BE2C (cell line): ENCODE data around the gene WDFY2.

Experiments
- DNase-seq: peaks from one replicate; pipeline ENCODE4 v3.0.0-alpha.2; 2020
- H3K27me3 ChIP-seq: fragments of 250-450 bp; sonication (Bioruptor Pico); 2 replicates; pipeline ENCODE4 v1.5.1; 2020; ENCODE audit warnings: mild to moderate bottlenecking
- H3K36me3 ChIP-seq: fragments of 250-450 bp; sonication (Bioruptor Pico); 2 replicates; pipeline ENCODE4 v1.5.1; 2020; ENCODE audit warnings: mild to moderate bottlenecking
- H3K4me1 ChIP-seq: fragments of 250-450 bp; sonication (Bioruptor Pico); 2 replicates; pipeline ENCODE4 v1.5.1; 2020
- H3K4me3 ChIP-seq: 2 replicates; pipeline ENCODE4 v1.5.1; 2011; ENCODE audit warnings: low read depth, low read length
- H3K9me3 ChIP-seq: fragments of 250-450 bp; sonication (Bioruptor Pico); 2 replicates; pipeline ENCODE4 v1.5.1; 2020
- TF ChIP-seq, protein P1 (sequence below): IDR thresholded peaks from 2 replicates; pipeline ENCODE4 v1.5.1; 2012; ENCODE audit warnings: mild to moderate bottlenecking, low read depth, low read length

Gene WDFY2

DNA sequence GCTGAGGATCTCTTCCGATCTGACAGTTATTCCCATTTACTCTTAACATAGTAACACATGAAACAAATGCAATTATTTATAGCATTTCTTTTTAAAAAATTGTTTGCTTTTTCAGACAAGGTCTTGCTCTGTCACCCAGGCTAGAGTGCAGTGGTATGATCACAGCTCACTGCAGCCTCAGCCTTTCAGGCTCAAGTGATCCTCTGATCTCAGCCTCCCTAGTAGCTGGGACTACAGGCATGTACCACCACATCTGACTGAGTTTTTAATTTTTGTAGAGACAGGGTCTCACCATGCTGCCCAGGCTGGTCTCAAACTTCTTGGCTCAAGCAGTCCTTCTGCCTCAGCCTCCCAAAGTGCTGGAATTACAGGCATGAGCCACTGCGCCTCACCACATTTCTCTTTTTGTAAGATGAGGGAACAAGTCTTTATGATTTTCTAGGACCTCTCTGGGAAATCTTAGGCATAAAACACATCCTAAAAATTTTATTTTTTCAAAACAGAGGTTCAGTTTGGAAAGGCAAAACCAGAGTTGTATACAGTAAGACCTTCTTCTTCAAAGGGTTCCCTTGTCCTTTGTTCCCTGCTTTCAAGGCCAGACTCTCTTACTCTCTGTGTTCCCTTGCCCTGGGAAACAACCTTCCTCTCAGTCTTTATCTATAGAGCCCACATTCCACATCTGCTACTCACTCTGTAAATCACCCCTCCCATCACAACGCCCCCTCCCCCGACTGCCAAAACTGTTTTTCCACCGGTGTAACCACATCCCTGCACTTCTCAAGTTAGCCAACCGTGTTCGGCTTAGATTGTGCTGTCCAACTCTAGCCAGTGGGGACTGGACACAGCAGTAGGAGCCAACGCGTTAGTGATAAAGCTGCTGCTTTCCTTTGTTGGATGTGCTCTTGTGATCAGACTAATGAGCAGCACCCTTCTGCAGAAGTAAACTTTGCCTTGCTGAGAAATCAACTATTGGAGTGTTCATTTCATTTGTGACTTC, 163.5 kb downstream of the WDFY2 start:
- Histone ChIP-seq H3K9me3 (no peaks in the 10 kb centered on the region), H3K4me1 (no peaks in the 10 kb centered on the region; the same call in 1 of the 2 replicates), H3K4me3 (no peak overlapping the region), H3K36me3 (peaks cover 7% of the 10 kb centered on the region), H3K27me3 (no peaks in the 10 kb centered on the region)
- DNase-seq = no peak
- TF ChIP-seq, protein P1, sequence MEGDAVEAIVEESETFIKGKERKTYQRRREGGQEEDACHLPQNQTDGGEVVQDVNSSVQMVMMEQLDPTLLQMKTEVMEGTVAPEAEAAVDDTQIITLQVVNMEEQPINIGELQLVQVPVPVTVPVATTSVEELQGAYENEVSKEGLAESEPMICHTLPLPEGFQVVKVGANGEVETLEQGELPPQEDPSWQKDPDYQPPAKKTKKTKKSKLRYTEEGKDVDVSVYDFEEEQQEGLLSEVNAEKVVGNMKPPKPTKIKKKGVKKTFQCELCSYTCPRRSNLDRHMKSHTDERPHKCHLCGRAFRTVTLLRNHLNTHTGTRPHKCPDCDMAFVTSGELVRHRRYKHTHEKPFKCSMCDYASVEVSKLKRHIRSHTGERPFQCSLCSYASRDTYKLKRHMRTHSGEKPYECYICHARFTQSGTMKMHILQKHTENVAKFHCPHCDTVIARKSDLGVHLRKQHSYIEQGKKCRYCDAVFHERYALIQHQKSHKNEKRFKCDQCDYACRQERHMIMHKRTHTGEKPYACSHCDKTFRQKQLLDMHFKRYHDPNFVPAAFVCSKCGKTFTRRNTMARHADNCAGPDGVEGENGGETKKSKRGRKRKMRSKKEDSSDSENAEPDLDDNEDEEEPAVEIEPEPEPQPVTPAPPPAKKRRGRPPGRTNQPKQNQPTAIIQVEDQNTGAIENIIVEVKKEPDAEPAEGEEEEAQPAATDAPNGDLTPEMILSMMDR = no peak

DNA sequence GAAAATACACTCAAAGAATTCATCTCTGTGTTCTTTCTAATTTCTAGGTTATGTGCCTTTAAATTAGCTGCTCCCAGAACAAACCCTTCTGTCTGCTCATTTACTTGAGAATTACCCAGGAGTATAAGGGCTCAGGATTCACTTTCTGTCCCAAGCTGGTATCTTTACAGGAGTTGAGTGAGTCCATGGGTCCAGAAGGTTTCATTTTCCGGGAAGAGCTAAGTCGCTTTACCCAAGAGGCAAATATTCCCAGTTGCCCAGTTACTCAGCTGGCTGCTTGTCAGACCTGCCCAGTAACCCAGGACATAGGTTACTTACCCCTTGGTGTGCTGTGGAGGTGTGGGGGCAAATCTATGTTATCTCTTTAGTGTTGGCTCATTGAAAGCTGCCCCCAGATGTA, 172.4 kb downstream of the WDFY2 start:
- H3K27me3 ChIP-seq = no peaks in the 10 kb centered on the region
- TF ChIP-seq, protein P1 = no peak
- no peak overlapping the region for H3K4me3 ChIP-seq
- no peak for DNase-seq
- H3K9me3 ChIP-seq = no peaks in the 10 kb centered on the region
- no peaks in the 10 kb centered on the region for H3K4me1 ChIP-seq
- H3K36me3 ChIP-seq = peaks cover 8% of the 10 kb centered on the region

DNA sequence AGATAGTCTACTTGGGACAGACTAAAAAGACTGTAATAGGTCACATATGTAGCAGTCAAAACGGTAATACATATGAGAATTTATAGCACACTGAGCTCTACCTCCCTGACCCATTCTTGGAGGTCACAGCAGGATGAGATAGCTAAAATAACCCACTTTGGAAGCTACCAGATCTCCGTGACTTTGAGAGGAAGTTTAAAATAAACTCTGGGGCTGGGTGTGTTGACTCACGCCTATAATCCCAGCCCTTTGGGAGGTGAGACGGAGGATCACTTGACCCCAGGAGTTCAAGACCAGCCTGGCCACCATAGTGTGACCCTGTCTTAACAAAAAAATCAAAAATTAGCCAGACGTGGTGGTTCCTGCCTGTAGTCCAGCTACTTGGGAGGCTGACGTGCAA, 174.4 kb downstream of the WDFY2 start:
- no peak for DNase-seq
- Histone ChIP-seq H3K36me3 (peaks cover 3% of the 10 kb centered on the region), H3K4me3 (no peak overlapping the region), H3K9me3 (no peaks in the 10 kb centered on the region), H3K4me1 (no peaks in the 10 kb centered on the region), H3K27me3 (no peaks in the 10 kb centered on the region)
- TF ChIP-seq, protein P1 = no peak

DNA sequence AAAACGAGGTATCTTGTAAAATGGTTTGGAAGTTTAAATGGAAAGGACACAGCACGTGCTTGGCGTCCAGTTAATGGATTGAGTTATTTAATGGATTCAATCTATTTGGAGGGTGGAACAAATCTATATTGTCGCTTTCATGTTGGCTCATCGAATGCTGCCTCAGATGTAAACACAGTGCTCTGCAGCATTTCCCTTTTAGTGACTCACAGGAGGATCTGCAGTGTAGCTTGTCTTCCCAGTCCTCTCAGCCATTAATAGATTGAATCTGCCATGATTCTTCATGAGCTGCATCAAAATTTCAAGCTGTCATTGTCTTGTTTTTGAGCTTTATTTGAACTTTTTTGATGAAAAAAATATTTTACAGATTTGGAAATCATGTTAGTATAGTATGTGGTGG, 175.0 kb downstream of the WDFY2 start:
- Histone ChIP-seq H3K4me1 (peaks cover 4% of the 10 kb centered on the region), H3K27me3 (no peaks in the 10 kb centered on the region), H3K4me3 (no peak overlapping the region), H3K9me3 (no peaks in the 10 kb centered on the region), H3K36me3 (peaks cover 3% of the 10 kb centered on the region)
- TF ChIP-seq, protein P1 = no peak
- DNase-seq = no peak

DNA sequence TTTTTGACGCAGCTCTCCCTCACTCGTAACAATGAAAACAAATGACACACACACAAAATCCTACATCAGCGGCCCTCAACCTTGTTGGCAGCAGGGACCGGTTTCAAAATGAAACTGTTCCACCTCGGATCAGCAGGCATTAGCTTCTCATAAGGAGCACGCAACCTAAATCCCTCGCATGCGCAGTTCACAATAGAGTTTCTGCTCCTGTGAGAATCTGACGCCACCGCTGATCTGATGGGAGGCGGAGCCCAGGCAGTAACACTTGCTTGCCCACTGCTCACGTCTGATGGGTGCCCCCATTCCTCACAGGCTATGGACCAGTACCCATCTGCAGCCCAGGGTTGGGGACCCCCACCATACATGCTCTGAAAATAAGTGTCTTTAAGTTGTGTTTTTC, 176.3 kb downstream of the WDFY2 start:
- peaks cover 3% of the 10 kb centered on the region for H3K36me3 ChIP-seq
- peaks cover 11% of the 10 kb centered on the region for H3K4me1 ChIP-seq
- H3K9me3 ChIP-seq = no peaks in the 10 kb centered on the region
- no peaks in the 10 kb centered on the region for H3K27me3 ChIP-seq
- H3K4me3 ChIP-seq = no peak overlapping the region
- no peak for DNase-seq
- TF ChIP-seq, protein P1 = no peak

DNA sequence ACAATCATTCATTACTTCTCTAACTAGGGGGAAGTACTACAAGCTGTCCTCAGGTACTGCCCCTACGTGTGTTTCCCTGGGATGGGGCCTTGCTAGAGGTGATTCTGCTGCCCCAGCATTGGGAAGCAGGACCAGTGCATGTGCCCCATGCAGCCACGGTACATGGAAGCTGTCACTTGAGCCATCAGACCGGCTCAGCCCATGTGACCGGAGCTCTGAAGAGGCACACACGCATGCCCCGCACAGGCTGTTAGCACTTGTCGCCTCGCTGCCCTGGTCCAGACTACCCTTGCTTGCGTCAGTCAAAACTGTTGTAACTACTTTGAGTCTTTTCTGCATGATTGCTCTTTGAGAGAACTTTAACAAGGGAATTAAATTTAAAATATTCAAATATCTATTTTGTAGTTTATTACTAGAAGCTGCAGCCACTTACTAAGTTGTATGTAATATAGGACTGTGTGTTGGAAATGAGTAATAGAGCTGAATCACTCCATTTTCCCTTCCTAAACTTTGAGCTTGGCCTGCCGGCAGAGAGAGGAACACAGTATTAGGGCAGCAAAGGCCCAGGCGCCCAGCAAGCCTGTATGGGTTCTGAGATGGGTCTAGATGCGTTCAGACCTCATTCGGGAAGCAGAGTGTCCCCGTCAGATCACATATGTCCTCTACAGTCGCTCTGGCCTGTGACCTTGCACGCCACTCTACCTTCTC, 177.5 kb downstream of the WDFY2 start:
- no peaks in the 10 kb centered on the region for H3K9me3 ChIP-seq
- TF ChIP-seq, protein P1 = no peak
- H3K4me3 ChIP-seq = no peak overlapping the region
- peaks cover 11% of the 10 kb centered on the region for H3K4me1 ChIP-seq
- no peak for DNase-seq
- no peaks in the 10 kb centered on the region for H3K27me3 ChIP-seq
- peaks cover 3% of the 10 kb centered on the region for H3K36me3 ChIP-seq
